Activated T-cell treated with anti-CD3 and anti-CD28 coated beads for 48 hours (primary cell): Measurements from ENCODE around the gene KLHL26.
"Not testable (repeated sequence)": the region's sequence is repeated elsewhere in the genome, so short reads cannot be mapped to it uniquely, and the experiment has no call there.

Source experiments
- DNase-seq: peaks from one replicate; pipeline ENCODE4 v3.0.0-alpha.2; 2020; ENCODE audit warnings: low read depth

Gene KLHL26

DNA sequence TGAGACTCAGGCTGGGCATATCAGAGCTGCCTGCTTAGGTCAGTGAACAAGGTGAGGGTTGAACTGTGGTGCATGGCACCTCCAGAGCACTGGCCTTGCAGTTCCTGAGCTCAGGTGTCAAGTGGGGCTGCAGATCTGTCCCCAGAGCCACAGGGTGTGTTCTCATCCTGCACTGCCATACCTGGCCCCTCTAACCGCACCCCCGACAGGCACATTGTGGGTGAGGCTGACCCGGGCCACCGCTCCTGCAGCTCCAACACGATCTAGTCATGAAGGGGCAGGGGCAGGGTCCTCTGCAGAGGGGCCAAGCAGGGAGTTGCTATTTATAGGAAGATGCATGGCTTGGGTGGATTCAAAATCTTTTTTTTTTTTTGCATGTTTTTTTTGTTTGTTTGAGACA lies 30.0 kb downstream of the KLHL26 start:
- DNase-seq, result no peak

DNA sequence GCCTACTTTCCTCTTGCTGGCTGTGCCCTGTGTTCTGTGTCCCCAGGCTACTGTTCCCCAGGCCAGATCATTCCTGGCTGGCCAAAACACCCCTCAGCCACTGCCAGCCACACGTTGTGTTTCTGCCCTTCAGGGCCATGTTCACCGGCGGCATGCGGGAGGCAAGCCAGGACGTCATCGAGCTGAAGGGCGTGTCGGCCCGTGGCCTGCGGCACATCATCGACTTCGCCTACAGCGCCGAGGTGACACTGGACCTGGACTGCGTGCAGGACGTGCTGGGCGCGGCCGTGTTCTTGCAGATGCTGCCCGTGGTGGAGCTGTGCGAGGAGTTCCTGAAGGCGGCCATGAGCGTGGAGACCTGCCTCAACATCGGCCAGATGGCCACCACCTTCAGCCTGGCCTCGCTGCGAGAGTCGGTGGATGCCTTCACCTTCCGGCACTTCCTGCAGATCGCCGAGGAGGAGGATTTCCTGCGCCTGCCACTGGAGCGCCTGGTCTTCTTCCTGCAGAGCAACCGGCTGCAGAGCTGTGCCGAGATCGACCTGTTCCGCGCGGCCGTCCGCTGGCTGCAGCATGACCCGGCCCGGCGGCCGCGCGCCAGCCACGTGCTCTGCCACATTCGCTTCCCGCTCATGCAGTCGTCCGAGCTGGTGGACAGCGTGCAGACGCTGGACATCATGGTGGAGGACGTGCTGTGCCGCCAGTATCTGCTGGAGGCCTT lies 30.9 kb downstream of the KLHL26 start:
- DNase-seq, result no peak

DNA sequence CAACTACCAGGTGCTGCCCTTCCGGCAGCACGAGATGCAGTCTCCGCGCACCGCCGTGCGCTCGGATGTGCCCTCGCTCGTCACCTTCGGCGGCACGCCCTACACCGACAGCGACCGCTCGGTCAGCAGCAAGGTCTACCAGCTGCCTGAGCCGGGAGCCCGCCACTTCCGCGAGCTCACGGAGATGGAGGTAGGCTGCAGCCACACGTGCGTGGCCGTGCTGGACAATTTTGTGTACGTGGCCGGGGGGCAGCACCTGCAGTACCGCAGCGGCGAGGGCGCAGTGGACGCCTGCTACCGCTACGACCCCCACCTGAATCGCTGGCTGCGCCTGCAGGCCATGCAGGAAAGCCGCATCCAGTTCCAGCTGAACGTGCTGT lies 31.4 kb downstream of the KLHL26 start:
- DNase-seq, result no peak

DNA sequence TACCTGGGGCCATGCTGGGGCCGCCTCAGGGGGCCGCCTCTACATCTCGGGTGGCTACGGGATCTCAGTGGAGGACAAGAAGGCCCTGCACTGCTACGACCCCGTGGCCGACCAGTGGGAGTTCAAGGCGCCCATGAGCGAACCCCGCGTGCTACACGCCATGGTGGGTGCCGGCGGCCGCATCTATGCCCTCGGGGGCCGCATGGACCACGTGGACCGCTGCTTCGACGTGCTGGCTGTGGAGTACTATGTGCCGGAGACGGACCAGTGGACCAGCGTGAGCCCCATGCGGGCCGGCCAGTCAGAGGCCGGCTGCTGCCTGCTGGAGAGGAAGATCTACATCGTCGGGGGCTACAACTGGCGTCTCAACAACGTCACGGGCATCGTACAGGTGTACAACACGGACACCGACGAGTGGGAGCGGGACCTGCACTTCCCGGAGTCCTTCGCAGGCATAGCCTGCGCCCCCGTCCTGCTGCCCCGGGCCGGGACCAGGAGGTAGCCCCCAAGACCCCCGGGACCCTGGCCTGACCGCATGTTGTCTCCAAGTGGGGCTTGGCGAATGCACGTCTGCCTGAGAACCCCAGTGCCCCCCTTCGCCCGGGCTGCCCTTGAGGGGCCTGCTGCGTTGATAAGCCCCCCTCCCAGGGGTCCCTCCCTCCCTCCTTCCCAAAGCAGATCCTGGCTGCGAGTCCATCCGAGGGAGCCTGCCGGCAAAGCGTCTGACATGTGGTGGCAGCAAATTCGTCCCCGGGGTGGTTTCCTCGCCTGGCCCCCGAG lies 32.1 kb downstream of the KLHL26 start:
- DNase-seq, result no peak

DNA sequence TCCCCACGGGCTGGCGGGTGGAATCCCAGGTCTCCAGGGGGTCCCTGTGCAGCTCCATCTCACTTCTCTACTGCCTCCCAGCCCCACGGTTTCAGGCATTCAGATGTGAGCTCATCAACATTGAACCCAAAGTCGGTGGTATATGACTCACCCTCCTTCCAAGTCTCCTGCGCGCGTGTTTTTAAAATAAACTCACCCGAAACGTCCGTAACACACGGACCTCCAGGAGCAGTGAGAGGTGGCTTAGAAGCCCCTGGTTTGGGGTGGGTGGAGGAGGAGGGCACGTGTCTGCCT lies 32.6 kb downstream of the KLHL26 start:
- no peak for DNase-seq

DNA sequence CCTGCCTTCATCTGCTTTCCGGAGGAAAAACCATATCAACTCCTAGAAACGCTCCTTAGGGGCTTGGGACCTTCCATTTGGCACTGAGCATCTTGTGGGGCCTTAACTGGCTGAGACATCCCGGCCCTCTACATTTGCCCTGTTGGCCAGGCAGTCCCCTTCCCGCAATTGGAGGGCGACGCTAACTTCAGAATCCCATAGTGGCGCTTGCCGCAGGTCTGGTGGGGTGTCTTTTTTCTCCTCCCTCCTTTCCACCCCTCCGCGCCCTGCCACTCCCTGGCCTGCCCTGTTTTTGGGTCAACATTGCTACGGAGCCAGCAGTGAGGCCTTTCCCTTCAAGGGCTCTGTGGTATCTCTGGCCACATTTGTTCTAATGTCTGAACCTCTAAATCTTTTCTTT lies 33.1 kb downstream of the KLHL26 start:
- DNase-seq, result no peak

DNA sequence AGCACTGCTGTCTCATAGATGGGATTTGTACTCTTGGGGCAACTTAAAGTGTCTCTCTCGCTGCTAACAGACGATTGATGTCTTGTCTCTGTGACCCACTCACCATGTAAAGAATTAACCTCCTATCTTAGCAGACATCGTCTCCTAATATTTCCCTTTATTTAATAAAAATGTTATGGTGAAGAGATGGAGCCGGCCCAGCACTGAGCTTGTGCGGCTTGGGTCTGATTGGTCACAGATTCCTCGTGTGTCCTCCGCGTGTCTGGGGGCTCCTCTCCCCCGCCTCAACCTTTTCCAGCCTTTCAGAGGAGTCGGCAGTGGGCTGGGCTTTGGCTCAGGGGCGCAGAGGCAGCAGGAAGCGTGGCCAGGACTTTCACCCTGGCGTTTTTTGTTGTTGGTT lies 33.5 kb downstream of the KLHL26 start:
- no peak for DNase-seq

DNA sequence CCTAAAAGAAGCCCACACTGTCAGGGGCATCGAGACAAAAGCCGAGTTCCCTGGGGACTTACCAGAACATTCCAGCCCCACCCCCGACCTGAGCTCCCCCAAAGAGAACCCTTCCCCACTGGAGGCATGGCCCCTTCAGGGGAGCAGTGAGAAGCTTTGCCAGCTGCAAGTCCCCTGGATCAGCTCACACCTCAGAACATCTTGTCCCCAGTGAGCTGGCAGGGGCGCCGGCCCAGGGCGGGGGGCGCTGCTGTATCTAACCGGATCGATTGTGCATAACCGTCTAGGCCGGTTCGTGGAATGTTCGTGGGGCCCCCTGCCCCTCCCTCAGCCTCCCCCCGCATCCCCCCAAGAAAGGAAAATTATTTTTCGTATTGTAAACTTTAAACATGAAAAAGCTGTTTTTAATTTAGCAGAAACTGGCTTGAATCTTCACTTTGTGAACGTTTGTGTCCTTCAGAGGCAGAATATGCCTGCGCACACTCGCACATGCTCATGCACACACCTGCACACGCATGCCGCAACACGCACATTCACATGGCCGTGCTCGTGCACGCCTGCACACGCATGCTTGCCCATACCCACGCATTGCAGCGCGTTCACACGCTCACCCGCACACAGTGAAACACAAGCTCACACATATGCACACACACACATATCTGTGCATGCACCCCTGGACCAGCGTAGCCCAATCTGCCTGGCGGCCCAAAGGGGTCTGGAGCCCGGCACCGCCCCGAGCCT lies 34.6 kb downstream of the KLHL26 start:
- no peak for DNase-seq

DNA sequence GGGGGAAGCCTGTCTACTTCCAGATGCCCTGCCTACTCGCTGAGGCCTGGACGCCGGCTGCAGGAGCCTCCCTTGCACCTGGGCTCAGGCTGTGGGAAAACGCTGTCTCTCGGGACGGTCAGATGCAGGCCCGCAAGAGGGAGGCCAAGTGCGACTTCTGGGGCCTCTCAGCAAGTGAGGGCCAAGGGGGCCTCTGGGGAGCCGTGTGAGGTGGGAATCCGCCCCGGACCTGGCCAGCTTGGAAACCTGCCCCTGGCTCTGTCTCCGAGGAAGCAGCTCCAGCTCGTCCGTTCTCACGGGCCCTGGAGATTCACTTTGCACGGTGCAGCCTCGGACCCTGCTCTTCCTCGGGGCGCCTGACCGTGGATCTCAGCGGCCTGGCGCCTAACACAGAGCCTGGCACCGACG lies 35.2 kb downstream of the KLHL26 start:
- no peak for DNase-seq

DNA sequence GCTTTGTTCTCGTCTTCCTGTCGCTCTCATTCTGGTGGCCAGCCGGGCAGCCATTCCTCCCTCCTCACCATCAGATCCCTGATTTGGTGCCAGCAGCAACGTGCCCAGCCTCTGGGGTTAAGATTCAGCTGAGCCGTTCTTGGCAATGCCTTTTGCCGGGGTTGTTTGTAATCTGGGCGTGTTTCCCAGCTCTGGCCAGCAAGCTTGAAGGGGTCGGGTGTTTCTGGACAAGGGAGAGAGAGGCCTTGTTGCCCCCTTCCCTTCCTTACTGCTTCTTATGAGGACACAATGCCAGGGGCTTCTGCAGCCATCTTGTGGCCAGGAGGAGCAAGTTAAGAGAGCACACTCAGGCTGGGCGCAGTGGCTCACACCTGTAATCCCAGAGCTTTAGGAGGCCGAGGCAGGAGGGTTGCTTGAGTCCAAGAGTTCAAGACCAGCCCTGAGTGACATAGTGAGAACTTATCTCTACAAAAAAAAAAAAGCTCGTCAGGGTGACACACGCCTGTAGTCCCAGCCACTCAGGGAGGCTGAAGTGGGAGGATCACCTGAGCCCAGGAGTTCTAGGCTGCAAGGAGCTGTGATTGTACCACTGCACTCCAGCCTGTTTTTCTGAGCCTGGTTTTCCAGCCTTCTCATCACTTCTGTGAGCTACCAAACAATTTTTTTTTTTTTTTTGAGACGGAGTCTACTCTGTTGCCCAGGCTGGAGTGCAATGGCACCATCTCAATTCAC lies 35.9 kb downstream of the KLHL26 start:
- no peak for DNase-seq

DNA sequence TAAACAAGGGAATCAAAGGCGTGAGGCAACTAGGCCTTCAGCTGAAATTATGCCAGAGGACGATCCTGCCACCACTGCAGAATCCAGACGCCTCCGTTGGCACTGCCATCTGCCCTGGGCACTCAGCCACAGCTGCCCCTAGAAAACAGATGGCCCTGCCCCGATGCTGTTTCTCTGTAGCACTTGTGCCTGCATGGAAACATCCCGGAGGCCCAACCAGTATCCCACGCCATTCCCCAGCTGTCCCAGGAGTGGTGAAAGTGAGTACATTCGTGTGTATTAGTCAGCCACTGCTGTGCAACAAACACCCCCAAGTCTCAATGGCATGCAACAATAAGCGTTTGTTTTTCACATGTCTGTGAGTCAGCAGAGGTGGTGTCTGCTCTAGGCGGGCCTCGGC lies 37.8 kb downstream of the KLHL26 start:
- no peak for DNase-seq

DNA sequence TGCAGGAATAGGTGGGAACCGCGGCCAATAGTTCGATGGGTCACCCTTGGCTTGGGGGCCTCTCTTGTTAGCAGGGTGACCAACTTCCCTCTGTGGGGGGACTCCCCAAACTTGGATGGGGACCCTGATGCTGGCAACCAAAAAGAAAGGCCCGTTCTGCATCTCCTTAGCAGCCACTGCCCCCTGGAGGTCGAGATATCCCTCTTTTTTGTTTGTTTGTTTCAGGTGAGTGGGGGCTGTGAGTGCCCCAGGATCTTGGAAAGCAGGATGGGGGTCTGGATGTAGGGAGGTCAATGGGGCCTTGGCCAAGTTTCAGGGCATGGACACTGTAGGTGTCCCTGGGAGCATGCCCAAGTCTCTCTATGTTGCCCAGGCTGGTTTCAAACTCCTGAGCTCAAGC lies 39.0 kb downstream of the KLHL26 start:
- no peak for DNase-seq

DNA sequence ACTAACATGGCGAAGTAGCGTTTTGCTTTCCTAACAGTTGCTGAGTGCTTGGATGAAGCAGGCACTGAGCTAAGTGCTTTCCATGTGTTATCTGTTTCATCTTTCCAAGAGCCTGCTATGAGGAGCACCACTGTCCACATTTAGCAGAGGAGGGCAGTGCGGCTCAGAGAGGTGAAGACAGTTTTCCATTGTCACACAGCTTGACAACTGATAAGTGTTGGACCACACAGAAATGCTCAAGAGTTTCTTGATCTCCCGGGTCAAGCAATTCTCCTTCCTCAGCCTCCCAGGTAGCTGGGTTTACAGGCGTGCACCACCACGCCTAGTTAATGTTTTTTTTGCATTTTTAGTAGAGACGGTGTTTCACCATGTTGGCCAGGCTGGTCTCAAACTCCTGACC lies 39.9 kb downstream of the KLHL26 start:
- no peak for DNase-seq

DNA sequence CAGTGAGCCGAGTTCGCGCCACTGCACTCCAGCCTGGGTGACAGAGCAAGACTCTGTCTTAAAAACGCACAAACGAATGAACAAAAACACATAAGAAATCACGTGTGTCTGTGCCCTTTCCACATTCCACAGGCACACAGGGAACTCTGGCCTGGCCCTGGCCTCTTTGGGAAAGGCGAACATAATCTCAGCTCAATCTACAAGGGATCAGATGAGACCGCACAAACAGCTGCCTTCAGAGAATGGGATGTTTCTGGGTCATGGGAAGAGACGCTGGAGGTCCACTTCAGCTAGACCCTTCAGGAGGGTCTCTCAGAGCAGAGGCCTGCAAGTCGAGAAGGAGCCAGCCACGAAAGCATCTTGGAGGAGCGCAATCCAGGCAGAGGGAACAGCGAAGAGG lies 40.3 kb downstream of the KLHL26 start:
- DNase-seq, result no peak

DNA sequence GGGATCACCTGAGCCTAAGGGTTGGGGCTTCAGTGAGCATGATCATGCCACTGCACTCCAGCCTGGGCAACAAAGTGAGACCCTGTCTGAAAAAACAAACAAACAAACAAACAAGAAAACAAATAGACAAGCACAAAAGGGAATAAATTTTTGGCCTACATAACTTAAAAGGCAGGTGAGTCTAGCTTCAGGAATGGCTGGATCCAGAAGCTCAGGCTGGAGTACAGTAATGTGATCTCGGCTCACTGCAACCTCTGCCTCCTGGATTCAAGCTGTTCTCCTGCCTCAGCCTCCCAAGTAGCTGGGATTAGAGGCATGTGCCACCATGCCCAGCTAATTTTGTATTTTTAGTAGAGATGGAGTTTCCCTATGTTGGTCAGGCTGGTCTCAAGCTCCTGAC lies 43.3 kb downstream of the KLHL26 start:
- not testable (repeated sequence) for DNase-seq

DNA sequence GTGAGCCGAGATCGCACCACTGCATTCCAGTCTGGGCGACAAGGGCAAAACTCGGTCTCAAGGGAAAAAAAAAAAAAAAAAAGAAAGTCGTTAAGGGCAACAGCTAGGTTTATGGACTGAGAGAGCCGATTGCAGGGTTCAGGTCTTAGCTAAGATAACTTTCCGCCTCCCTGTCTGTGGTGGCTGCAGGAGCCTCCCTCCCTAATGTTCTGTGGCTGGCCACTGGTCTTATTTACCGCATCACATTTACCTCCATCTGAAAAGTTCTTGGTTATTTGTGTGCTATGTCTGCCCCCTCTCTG lies 45.9 kb downstream of the KLHL26 start:
- no peak for DNase-seq

DNA sequence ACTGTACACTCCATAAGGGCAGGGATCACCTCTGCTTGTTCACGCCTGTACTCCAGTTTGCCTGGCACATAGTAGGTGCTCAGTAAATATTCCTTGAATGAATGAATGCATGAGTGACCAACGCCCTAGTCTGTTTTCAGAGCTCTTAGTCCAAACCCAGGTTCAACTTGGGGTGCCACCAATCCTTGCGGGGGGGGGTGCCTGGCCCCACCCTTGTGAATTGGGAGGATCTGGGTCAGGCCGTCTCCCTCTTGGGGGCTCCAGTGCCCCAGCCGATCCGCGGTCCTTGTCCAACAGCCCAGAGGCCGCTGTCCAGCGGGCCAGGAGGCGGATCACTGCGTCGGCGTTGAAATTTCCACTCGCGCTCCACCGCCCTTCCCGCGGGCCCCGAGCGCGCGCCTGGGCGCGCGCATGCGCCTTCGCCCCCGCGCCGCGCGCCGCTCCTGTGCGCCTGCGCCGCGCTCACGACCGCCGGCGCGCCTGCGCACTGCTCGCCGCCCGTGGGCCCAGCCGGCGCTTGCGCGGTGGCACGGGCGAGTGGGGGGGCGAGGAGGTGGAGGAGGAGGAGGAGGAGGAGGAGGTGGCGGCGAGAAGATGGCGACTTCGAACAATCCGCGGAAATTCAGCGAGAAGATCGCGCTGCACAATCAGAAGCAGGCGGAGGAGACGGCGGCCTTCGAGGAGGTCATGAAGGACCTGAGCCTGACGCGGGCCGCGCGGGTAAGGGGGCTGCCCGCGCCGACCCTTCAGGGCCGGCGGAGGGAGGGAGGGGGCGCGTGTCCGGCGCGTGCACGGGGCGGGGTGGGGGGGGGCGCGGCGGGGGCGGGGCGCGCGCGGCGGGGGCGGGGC lies 46.5 kb downstream of the KLHL26 start, which contains the start of gene CRTC1:
Gene CRTC1, plus strand, starts transcription at position 572 of the 849 bp plus-strand sequence. Its CDS starts 23 bp downstream, at position 595.
- DNase-seq, result peak; percentile 93

DNA sequence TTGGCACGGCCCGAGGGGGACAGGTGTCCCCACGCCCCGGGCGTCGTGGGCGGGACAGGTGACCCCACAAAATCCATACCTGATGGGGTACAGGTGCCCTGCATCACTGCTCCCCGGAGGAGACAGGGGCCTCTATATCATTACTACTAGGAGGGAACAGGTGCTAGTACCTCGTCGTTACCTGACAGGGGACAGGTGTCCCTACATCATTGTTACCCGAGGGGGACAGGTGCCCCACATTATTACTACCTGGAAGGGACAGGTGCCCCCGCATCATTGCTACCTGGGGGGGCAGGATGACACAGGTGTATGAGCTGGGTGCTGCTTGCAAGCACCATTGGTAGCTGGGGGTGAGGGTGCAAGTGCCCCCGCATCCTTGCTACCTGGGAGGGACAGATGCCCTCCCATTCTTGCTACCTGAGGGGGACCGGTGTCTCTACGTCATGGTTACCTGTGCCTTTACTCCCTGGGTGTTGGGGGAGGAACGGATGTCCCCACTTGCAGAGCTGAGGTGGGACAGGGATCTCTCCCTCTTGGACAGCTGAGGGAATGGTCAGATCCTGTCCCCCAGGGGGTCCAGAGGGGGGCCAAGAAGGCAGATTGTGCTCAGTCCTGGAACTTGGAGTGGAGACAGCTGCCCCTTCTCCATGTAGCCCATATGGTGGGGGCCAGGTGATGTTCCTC lies 47.3 kb downstream of the KLHL26 start:
- DNase-seq, result no peak

DNA sequence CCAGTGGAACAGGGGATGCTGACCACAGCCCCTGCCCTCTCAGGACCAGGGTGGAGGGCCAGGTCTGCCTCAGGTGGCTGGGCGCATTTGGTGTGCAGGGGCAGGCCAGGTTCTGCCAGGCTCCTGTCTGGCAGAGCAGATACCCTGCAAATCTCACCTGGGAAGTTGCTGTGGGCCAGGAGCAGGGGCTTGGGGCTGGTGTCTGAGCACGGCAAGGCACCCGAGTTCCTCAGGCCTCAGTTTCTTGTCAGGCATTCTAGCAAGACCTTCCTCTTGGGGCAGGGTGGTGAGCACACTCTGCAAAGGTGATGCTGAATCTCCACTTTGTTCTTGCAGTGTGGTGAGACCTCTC lies 47.8 kb downstream of the KLHL26 start:
- no peak for DNase-seq

DNA sequence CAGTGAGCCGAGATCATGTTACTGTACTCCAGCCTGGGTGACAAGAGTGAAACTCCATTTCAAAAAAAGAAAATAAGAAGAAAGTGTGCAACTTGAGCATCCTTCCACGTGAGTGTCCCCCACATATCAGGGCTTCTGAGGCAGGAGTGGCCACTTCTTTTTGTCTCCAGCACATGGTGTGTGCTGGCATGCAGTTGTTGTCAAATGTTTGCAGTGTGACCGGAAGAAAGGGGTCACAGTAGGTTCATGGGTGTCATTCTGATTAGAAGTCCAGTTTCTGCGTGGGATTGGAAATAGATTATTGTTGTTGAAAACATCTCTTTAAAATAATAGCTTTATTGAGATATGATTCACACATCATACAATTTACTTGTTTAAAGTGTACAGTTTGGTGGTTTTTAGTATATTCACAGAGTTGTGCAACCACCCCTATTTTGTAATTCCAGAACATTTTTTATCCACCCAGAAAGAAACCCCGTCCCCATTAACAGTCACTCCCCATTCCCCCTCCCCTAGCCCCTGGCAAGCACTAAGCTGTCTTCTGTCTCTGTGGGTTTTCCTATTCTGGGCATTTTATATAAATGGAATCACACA lies 48.9 kb downstream of the KLHL26 start:
- no peak for DNase-seq
